K562 (cell line): ENCODE data around the gene SRPX.

Experiments
- BCL6 ChIP-seq: fragments of 250-450 bp; sonication (Bioruptor Pico); IDR thresholded peaks from 2 replicates; pipeline ENCODE4 v1.4.0; 2020
- CTCF ChIP-seq, 3 experiments: IDR thresholded peaks in 2 of 3; conservative IDR thresholded peaks in 1 of 3; 2 replicates each; pipeline ENCODE4 v1.5.1; 2011 to 2012; ENCODE audit warnings: low read length in 3 of 3, mild to moderate bottlenecking in 3 of 3, control low read depth in 2 of 3, improper control_type of control experiment in 1 of 3, inconsistent platforms in 1 of 3, low read depth in 1 of 3, mixed read lengths in 1 of 3, moderate library complexity in 1 of 3; ENCODE audit not compliant: insufficient read depth in 2 of 3
- GMEB1 ChIP-seq: fragments of 250-450 bp; sonication (Bioruptor Pico); IDR thresholded peaks from 2 replicates; pipeline ENCODE4 v1.4.0; 2020; ENCODE audit warnings: mild to moderate bottlenecking
- HDAC3 ChIP-seq: fragments of 450-650 bp; IDR thresholded peaks from 2 replicates; pipeline ENCODE4 v1.6.1; 2018; ENCODE audit warnings: borderline replicate concordance, mild to moderate bottlenecking, moderate library complexity; ENCODE audit not compliant: partially characterized antibody
- IFI16 ChIP-seq: fragments of 250-450 bp; sonication (Bioruptor Pico); IDR thresholded peaks from 2 replicates; pipeline ENCODE4 v2.1.2; 2022; ENCODE audit warnings: mild to moderate bottlenecking, inconsistent platforms
- KLF16 ChIP-seq: IDR thresholded peaks from 2 replicates; pipeline ENCODE4 v1.6.1; 2016; ENCODE audit warnings: antibody characterized with exemption
- RAD21 ChIP-seq, 2 experiments: fragments of 250-450 bp in 1 of 2; fragments of 450-650 bp in 1 of 2; sonication (Bioruptor Pico) in 1 of 2; formaldehyde crosslinking in 1 of 2; IDR thresholded peaks in 1 of 2; conservative IDR thresholded peaks in 1 of 2; 2 replicates each; pipeline versions ENCODE4 v1.4.0 to v1.8.0; 2020 to 2022; ENCODE audit warnings: mild to moderate bottlenecking in 2 of 2, moderate library complexity in 1 of 2
- RBM25 ChIP-seq: fragments of 200-400 bp; formaldehyde crosslinking; IDR thresholded peaks from 2 replicates; pipeline ENCODE4 v1.6.1; 2018; ENCODE audit warnings: low read length, low read depth, moderate library complexity; ENCODE audit not compliant: severe bottlenecking
- TCF7 ChIP-seq: sonication (generic); IDR thresholded peaks from 2 replicates; pipeline ENCODE4 v1.6.1; 2016; ENCODE audit warnings: antibody characterized with exemption, borderline replicate concordance
- TSC22D4 ChIP-seq: fragments of 450-650 bp; IDR thresholded peaks from 2 replicates; pipeline ENCODE4 v1.6.1; 2016; ENCODE audit warnings: missing genetic modification characterization, missing biosample characterization, control low read depth
- ZNF274 ChIP-seq: IDR thresholded peaks from 2 replicates; pipeline ENCODE4 v1.6.1; 2011; ENCODE audit warnings: low read depth, mild to moderate bottlenecking, low read length, moderate library complexity, borderline replicate concordance

GRCh38 chrX:38183596-38183995 is 37.1 kb downstream of the SRPX start:
- no peak for TF ChIP-seq IFI16 (CRISPR knock-in tag)
- TF ChIP-seq RBM25 = no peak
- TF ChIP-seq CTCF (IDR thresholded peaks at IDR 0.05 in 2 of 3, conservative IDR thresholded peaks at IDR 0.05 in 1 of 3; ENCODE audit: insufficient read depth in 2 of 3, low read depth in 1 of 3, low read length in 3 of 3) = no peak
- TF ChIP-seq TCF7 = no peak
- no peak for TF ChIP-seq KLF16
- no peak for TF ChIP-seq HDAC3
- TF ChIP-seq GMEB1 (CRISPR knock-in tag) = no peak
- no peak for TF ChIP-seq BCL6 (CRISPR knock-in tag)
- no peak for TF ChIP-seq TSC22D4
- TF ChIP-seq ZNF274 = no peak
- no peak for TF ChIP-seq RAD21 (CRISPR knock-in tag; conservative IDR thresholded peaks at IDR 0.05 in 1 of 2, IDR thresholded peaks at IDR 0.05 in 1 of 2)
